Fibroblast of skin of right biceps (primary cell): Measurements from ENCODE around the gene CLSTN3.
A peak's percentile ranks its signal among the peaks of the same experiment; 100 is the strongest.
"Not testable (repeated sequence)": the region's sequence is repeated elsewhere in the genome, so short reads cannot be mapped to it uniquely, and the experiment has no call there.

Experiments
- DNase-seq: peaks from one replicate; pipeline ENCODE4 v3.0.0-alpha.2; 2013

The CLSTN3 gene

DNA sequence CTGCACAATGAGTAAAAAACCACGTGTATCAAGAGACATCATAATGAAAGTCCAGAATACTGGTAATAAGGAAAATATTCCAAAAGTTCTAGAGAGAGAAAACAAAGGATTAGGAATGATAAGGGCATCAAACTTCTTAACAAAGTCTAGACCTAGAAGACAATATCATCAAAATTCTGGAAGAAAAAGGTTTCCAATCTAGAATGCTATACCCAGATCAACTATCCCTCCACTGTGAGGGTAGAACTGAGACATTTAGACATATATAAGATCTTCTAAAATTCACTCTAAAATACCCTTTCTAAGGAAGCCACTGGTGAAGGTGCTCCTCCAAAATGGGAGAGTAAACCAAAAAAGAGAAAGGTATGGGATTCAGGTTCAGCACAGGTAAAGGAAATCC, 24.1 kb upstream of the CLSTN3 start:
- no peak for DNase-seq

DNA sequence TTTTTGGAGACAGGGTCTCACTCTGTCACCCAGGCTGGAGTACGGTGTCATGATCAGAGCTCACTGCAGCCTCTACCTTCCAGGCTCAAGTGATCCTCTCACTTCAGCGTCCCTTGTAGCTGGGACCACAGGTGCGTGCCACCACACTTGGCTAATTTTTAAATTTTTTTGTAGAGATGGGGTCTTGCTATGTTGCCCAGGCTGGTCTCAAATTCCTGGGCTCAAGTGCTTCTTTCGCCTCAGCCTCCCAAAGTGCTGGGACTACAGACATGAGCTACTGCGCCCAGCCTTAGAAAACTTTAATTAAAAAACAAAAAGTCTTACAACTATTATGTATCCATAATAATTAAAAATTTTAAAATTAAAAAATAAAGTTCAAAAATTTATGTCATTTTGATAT, 23.0 kb upstream of the CLSTN3 start:
- not testable (repeated sequence) for DNase-seq

DNA sequence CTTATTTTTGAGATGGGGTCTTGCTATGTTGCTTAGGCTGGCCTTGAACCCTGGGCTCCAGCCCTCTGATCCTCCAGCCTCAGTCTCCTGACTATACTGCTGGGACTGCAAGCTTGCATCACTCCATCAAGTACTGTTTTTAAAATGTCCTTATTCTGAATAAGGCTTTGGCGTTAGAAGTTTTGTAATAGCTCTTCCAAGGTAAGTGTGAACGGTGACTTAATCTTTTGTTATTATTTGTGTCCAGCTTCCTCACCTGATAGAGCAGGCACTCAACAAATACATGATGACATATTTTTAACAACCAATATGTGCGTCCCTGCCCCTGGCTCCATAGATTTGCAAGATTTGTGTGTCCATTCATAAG, 22.6 kb upstream of the CLSTN3 start:
- DNase-seq, result no peak

DNA sequence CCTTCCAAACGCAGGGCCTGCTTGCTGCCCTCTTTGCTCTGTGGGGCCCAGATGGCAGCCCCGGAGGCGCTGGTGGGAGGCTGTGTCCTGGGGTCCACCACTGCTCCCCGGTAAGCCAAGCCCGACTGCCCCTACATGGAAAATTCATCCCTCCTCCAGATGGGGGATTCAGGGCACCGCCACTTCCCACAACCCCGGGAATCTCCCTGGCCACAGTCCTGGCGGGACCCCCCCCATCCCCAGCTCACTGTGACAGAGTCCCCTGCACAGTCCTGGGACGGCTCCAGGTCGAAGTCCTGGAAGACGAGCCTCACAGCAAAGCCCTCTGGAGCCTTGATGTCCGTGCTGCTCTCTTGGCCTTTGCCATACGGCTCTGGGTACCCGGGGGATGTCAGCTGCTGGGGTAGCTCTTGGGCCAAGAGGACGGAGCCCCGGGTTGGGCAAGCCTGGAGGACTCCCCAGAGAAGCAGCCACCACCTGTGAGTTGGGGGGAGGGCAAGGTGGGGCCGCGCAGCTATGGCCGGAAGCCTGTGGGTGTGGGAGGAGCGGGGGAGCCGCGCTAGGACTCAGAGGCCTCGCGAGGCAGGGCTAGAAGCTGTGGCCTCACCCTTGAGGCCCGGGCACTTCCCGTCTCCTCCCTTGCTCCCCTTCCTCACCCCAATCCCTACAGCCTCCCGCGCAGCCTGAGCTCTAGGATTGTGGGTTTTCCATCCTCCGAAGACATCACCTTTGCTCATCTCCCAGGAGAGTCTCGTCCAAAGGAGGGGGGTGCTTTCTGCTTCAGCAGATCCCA, 22.0 kb upstream of the CLSTN3 start:
- peak; percentile 80 for DNase-seq

DNA sequence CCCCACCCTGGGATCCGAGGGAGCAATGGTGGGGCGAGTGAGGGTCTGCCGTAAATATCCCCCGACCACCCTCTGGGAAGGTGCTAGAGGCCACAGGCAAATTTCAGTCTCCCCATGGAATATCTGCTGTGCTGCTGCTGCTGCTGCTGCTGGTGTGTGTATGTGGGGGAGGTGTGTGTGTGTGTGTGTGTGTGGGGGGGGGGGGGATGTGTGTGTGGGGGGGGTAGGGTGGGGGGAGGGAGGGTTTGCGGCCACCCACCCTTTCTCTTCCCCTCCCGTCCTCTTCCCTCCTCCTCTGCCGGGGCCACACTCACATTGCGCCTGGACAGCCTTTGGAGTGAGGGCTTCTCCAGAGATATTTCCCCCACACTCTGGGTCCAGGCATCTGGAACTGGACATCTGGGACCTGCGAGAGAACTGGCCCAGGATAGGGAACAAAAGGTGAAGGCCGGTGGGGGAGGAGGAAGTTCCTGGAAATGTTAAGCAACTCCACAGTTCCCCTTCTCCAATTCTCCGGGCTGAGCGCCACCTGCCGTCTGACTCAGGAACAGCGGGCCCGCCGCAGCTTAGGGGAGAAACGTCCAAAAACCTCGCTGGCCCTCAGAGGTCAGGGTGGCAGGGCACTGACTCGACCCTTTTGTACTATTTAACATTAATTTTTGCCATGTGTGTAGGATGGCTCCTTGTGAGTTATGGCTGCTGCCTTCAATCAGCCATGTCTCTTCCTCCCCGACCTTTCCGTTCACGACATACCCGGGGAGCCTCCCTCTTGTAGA, 21.2 kb upstream of the CLSTN3 start, which contains the start of gene C1RL:
Gene C1RL (minus strand): TSS at position 419 of the 776 bp plus-strand sequence. CDS start 34 bp downstream, at position 385.
- peak; percentile 86 for DNase-seq

DNA sequence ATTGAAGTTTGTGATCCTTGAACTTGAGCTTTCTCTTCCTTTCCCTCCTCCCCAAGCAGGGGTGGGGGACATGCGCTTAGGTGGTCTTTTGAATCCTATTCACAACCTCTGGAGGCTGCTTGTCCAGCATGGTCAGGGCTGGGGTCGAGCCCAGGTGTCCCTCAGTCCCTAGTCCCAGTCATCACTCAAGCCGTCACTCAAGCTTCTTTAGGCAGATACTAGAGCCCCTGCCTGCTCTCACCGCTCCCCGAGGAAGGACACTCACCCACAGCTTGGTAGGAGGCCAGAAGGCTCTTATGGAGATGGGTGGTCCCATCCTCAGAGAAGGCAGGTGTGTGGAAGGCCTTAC, 20.6 kb upstream of the CLSTN3 start:
- DNase-seq, result no peak

DNA sequence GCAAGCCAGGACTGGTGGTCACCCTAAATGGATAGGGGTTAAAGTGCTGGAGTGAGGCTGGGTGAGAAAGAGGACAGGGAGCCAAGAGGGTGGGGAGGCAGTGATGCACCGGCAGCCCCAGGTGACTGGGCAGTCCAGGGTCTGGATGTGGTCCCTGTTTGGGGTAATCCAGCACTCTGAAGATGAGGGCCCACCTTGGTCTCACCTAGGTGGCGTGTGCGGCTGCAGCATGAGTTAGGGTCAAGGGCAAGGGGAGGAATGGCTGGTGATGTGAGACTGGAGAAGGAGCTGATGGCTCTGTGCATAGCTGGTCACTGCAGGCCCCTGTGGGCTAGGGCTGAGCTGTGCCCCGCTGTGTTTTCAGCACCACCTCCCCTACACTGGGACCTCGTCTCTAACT, 19.5 kb upstream of the CLSTN3 start:
- DNase-seq, result no peak

DNA sequence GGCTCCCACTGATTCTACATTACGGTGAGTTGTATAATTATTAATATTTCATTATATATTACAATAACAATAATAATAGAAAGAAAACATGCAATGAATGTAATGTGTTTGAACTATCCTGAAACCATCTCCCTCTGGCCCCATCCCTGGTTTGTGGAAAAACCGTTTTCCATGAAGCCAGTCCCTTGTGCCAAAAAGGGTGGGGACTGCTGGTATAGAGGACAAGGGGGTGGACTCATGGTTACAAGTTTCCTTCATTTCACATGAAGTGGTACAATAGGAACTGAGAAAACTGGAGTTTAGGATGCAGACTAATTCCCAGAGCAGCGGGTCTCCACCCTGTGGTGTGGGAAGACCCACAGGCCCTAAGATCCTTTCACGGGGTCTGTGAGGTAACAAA, 18.1 kb upstream of the CLSTN3 start:
- no peak for DNase-seq

DNA sequence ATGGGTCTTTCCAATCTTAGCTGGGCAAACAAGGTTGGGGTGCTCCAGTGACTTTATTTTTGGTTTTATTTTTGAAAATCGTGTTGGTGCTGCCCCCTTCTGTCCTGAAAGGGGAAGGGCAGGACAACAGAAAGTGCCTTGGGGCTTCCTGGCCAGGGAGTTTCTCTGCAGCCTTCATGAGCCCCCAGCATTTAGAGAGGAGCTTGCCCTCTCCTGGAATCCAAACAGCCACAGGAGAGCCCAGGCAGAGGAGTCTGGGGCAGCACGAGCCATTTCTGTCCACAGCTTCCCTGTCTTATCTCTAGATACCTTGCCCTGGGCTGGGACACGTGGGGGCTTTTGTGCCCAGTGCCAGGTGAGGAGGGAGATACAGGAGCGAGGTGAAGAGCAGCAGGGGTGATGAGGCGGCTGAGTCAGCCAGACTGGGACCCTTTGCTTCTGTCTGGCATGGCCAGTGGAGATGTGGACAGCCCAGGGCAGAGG, 16.7 kb upstream of the CLSTN3 start:
- peak; percentile 37 for DNase-seq

DNA sequence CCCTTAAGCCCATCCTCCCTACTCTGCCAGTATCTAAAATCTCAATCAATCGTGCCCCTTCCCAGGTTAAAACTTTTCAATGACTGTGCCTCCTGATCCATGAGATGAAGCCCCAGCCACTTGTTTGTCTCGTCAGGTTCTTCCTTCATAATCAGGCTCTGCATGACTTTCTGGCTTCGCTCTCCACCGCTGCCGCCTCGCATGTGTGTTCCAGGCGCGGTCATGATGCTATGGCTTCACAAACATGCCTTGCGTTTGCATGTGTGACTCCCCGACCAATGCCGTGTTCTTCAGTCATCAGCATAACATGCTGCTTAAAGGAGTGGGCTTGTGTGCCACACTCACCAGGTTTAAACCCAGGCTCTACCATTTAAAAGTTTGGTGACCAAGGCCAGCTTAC, 16.2 kb upstream of the CLSTN3 start:
- DNase-seq, result no peak

DNA sequence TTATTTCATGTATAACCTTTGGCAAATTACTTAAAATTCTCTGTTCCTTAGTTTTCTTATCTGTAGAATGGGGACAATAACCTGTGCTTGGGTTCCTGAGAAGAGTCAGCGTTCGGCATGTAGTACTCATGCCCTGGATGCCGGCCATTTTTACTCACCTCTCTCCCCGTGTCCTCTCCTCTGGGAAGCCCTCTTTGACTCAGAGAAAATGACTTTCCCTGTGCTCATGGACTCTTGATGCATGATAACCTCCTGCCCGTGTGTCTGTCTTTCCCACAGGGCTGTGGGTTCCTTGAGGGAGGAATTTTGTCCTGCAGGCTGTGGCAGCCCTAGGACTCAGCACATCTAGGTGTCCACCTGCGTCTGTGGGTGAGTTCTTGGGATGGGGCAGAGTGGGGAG, 15.3 kb upstream of the CLSTN3 start:
- DNase-seq, result no peak

DNA sequence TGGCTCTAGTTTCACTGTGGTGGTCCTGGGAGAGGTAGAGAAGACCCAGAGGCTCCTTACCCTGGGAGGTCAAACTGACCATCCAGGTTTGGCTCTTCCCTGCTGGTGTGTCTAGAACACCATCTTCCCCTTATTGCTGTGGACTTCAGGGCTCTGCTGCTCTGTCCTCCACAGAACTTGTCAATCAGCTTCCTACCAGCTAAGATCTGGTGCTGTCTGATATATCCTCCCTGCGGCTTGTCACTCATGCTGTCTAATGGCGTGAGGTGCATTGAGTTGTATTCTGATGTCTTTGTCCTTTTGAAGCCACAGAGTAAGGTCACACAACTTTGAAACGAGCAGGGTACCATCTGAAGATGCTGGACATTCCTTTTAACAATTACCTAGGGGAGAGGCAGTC, 14.0 kb upstream of the CLSTN3 start:
- no peak for DNase-seq

DNA sequence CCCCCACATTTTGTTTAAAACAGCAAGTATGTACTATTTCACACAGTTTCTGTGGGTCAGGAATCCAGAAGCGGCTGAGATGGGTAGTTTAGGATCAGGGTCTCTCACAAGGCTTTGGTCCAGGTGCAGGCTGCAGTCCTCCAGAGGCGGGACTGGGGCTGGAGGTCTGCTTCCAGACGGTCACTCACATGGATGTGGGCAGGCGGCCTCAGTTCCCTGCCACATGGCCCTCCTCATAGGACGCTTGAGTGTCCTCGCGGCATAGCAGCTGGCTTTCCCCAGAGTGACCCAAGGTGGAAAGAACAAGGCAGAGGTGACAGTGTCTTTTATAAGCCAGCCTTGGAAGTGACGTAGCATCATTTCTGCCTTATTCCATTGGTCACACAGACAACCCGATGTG, 13.3 kb upstream of the CLSTN3 start:
- no peak for DNase-seq

DNA sequence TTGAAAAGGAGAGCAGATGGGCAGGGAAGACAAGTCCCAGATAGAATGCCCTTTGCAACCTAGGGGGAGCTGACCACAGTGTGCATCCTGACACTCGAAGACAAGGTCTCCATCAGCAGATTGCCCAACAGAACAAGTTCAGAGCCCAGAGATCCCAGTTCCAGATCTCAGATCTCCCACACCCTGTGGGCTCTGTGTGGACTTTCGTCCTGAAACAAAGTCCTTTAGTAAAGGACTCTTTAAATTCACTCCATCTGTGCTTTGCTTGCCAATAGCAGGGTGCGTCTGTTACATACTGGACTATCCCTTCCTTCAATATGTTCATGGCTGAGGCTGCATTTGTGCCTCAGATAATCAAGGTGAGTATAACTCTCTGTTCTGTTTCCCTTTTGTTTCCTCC, 12.5 kb upstream of the CLSTN3 start:
- DNase-seq, result no peak

DNA sequence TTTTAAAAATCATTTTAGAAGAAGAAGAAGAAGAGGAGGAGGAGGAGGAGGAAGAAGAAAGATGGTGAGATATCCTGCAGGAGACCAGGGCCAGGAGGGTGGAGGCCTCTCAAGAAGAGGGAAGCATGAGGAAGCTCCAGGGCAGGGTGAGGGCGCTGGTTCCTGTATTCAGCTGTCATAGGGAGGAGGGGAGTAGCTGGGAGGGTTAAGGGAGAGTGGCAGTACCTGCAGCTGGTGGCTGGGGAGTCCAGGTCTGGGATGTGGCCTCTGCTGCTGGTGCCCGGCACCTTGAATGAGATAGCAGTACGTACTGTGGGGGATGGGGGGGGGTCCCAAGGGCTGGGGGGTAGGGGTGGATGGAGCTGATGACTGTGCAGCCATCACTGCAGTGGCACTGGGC, 11.3 kb upstream of the CLSTN3 start:
- DNase-seq, result no peak

DNA sequence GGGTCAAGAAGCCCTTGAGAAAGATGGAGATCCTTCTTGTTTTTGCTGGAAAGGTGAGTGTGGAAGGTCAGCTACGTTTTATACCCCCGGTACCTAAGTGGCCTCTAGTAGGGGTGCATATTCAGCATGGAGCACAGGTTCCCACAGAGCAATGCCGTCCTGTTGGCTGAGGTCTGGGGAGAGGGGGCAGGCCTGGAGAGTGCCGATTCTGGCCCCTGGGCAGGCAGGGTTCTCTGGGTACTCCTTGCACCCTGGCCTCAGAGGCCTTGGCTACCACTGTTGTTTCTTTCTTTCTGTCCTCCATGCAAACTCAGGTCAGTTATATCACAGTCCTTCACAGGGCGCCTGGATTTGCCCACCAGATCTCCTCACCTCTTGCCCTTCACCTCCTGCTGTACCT, 10.0 kb upstream of the CLSTN3 start:
- no peak for DNase-seq

DNA sequence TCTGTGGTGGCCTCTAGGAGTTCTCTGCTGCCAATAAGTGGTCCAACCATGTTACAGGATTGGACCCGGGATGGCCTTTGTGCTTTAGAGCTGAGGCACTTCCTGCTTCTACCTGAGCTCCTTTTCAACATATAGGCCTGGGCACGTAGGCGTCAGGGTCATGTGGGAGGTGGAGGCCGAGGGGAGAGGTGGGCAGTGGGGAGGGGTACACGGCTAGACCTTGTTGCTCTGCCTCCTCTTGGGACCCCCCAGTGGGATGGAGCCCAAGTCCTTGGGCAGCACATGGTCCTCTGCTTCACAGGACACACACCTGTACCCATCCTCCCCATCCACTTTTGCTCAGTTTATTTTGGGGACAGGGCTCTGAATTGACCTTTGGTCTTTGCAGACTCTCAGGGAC, 8.8 kb upstream of the CLSTN3 start:
- DNase-seq, result no peak

DNA sequence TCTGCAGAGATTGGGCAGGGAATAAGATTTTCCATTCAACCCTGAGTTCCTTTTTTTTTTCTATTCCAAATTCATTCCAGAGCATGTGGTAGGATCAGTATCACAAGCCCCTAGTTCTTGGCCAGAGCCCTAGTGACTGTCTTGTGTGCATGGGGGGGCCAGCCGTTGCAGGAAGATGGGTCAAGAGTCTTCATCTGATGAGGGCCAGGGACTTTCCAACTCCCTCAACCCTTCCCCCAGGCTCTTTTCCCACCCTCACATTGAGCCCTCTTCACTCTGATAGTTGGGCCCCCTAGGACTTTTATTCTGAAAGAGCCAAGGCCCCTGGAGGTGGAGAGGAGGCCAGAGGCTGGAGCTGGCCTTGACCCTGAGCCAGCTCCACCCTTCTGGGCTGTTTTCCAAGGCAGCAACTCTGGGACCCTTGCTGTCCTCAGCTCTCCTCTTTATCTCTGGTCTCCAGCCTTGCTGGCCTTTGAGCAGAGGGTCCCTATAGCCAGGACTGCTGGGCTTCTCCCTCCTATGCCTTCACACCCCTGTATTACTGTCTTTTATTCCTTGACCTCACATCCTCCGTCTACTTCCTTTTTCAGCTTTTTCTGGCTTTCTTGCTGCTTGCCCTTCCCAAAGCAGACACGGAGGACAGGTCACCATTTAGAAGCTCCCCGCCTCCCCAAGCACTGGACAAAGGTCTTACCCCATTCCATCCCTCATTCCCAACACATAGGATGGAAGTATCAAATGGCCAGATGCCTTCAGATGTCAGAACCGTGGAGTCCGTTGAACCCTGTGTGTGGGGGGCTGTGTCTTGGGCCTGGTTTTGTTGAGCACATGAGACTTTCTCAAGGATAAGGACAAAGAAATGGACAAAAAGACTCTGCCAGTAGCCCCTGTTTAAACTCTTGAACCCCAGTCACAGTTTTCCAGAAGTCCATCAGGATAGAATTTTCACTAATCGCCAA, 7.1 kb upstream of the CLSTN3 start:
- no peak for DNase-seq

DNA sequence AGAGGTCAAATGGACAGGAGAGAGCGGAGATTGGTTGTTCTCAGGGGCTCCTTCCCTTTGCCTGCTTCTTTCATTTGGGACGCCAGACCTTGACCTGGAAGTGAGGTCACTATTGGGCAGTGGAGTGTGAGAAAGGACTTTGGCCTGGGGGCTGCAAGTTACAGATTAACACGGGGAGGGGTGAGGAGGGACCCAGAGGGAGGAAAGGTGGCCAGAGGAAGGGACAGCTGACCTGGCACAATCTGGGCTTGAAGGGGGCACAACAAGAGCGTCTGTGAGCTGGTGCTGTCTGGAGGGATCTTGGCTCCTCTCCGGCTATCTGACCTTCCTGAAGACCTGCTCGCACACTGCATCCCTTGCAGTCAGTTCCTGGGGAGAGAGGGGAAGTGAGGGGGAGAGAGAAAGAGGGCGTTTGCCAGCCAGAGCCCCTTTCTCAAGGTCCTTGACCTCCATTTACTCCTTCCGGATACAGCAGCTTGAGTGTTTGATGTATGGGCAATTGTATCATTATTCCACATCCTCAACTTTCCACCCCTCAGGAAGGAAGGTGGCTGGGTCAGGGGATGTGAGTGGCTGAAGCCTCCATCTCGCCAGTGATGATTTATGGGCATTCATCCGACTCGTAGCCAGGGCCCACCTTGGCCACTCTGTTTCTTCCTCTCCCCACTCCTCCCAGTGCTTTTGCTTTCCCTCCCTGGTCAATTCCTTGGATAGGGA, 6.2 kb upstream of the CLSTN3 start:
- DNase-seq, result no peak

DNA sequence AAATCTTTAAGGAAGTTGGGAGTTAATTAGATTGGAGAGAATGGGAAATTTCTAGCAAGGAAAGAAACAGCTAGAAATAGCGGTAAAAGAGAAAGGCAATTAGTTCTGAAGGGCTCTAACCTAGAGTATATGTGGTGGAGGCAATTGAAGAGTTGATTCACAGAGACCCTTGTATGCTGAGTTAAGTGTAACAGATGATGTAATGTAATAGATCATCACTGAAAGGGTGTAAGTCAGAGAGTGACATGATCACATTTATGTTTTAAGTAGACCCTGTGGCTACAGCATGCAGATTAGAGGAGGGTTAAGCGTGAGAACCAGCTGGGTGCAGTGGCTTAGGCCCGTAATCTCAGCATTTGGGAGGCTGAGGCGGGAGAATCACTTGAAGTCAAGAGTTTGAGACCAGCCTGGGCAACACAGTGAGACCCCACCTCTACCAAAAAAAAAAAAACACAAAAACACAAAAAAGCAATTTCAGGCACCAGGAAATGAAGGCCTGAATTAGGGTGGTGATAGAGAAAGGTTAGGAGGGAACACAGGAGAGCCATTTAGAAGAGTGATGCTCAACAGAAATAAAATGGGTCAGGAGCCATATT, 4.4 kb upstream of the CLSTN3 start:
- DNase-seq, result no peak

DNA sequence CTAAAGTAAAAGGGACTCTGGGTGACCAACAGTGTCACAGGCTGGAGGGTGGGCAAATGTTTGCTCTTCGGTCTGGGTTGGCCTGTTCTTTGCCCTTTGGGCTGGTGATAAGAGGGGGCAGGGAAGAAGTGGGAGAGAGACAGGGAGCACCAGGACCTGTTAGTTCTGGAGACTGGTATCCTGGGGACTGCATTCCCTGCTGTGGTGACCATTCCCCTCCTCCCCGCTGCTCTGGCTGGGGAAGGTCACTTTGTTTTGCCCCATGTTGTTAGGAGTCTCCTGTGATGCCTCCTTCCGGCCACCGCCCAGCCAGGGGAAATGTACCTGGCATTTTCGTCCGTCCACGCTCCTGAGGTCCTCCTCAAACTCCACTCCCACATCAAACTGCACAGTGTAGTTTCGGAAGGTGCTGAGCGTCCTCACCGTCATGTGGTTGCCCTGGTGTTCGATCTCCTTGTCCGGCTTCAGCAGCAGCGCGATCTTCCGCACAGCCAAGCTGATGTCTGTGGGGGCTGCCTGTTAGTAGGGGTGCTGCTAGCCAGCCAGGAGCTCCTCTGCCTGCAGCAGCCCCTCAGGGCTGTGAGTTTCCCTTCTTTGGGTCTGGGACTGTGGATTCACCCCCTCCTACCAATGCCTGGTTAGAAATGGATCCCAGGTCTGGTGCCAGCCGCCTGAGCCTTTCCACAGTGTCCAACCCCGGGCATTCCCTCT, 2.1 kb upstream of the CLSTN3 start:
- no peak for DNase-seq
